Neural cell (in vitro differentiated cells): Measurements from ENCODE around the gene ZNF503. TPM values are rescaled to one million over a fixed set of nuclear protein-coding genes. Genes with fewer than 3 reads are reported as not detected.

Experiments
- H2AFZ ChIP-seq: fragments of 200-600, 300-800 bp; sonication (generic), shearing (Covaris generic); 2 replicates; pipeline ENCODE4 v1.6.0; 2014; ENCODE audit warnings: low read depth, mild to moderate bottlenecking, antibody characterized with exemption, low read length, moderate library complexity
- H3F3A ChIP-seq: fragments of 200-600 bp; shearing (Covaris generic); 2 replicates; pipeline ENCODE4 v1.6.1; 2016; ENCODE audit warnings: mild to moderate bottlenecking, moderate library complexity, mixed read lengths, antibody characterized with exemption, low read length; ENCODE audit not compliant: insufficient read depth, poor library complexity, severe bottlenecking
- H3K27ac ChIP-seq: fragments of 200-600, 300-800 bp; sonication (generic), shearing (Covaris generic); 2 replicates; pipeline ENCODE4 v1.5.1; 2014; ENCODE audit warnings: mild to moderate bottlenecking, low read length, moderate library complexity
- H3K27me3 ChIP-seq: fragments of 300-800, 200-600 bp; sonication (generic), shearing (Covaris generic); 2 replicates; pipeline ENCODE4 v1.6.0; 2014; ENCODE audit warnings: mild to moderate bottlenecking, low read depth, low read length, moderate library complexity; ENCODE audit not compliant: insufficient read depth
- H3K36me3 ChIP-seq: fragments of 300-800, 200-600 bp; sonication (generic), shearing (Covaris generic); 2 replicates; pipeline ENCODE4 v1.5.1; 2014; ENCODE audit warnings: mild to moderate bottlenecking, antibody characterized with exemption, low read length, moderate library complexity; ENCODE audit not compliant: insufficient read depth
- H3K4me2 ChIP-seq: fragments of 300-800, 200-600 bp; sonication (generic), shearing (Covaris generic); 2 replicates; pipeline ENCODE4 v1.6.0; 2014; ENCODE audit warnings: mild to moderate bottlenecking, low read length
- H3K4me3 ChIP-seq: fragments of 300-800, 200-600 bp; sonication (generic), shearing (Covaris generic); 2 replicates; pipeline ENCODE4 v1.5.1; 2014; ENCODE audit warnings: mild to moderate bottlenecking, low read length, moderate library complexity
- H3K79me2 ChIP-seq: fragments of 200-600 bp; shearing (Covaris generic); replicated peaks from 2 replicates; pipeline ENCODE4 v1.6.0; 2014; ENCODE audit warnings: mild to moderate bottlenecking, low read length, moderate library complexity; ENCODE audit not compliant: insufficient read depth
- H3K9ac ChIP-seq: fragments of 300-800, 200-600 bp; sonication (generic), shearing (Covaris generic); 2 replicates; pipeline ENCODE4 v1.6.1; 2016; ENCODE audit warnings: mild to moderate bottlenecking, low read length, mixed read lengths
- H3K9me2 ChIP-seq: fragments of 200-600 bp; shearing (Covaris generic); 2 replicates; pipeline ENCODE4 v1.6.1; 2016; ENCODE audit warnings: mild to moderate bottlenecking, low read length, mixed read lengths; ENCODE audit not compliant: insufficient read depth
- H3K9me3 ChIP-seq: fragments of 200-600, 300-800 bp; sonication (generic), shearing (Covaris generic); 2 replicates; pipeline ENCODE4 v1.6.1; 2016; ENCODE audit warnings: mild to moderate bottlenecking, mixed run types, low read length, moderate library complexity, mixed read lengths
- H4K20me1 ChIP-seq: fragments of 200-600 bp; shearing (Covaris generic); 2 replicates; pipeline ENCODE4 v1.6.1; 2016; ENCODE audit warnings: mild to moderate bottlenecking, mixed run types; ENCODE audit not compliant: insufficient read depth
- EP300 ChIP-seq: fragments of 450-650 bp; conservative IDR thresholded peaks from 2 replicates; pipeline ENCODE4 v1.6.1; 2014; ENCODE audit warnings: antibody characterized with exemption, mild to moderate bottlenecking, moderate library complexity; ENCODE audit not compliant: poor library complexity, severe bottlenecking
- EZH2 ChIP-seq: fragments of 200-600, 300-800 bp; shearing (Covaris generic), sonication (generic); IDR thresholded peaks from 2 replicates; pipeline ENCODE4 v1.6.1; 2014; ENCODE audit warnings: antibody characterized with exemption, low read length, borderline replicate concordance, mild to moderate bottlenecking; ENCODE audit not compliant: insufficient read depth, poor library complexity, severe bottlenecking
- MXI1 ChIP-seq: fragments of 450-650 bp; conservative IDR thresholded peaks from 2 replicates; pipeline ENCODE4 v1.6.1; 2014; ENCODE audit warnings: antibody characterized with exemption, mild to moderate bottlenecking; ENCODE audit not compliant: poor library complexity, severe bottlenecking
- POLR2AphosphoS5 ChIP-seq: IDR thresholded peaks from 2 replicates; pipeline ENCODE4 v1.6.1; 2012
- RAD21 ChIP-seq: fragments of 450-650 bp; conservative IDR thresholded peaks from 2 replicates; pipeline ENCODE4 v1.6.1; 2014; ENCODE audit warnings: antibody characterized with exemption, mild to moderate bottlenecking, moderate library complexity
- SMC3 ChIP-seq: fragments of 450-650 bp; conservative IDR thresholded peaks from 2 replicates; pipeline ENCODE4 v1.6.1; 2014; ENCODE audit warnings: antibody characterized with exemption, mild to moderate bottlenecking, moderate library complexity; ENCODE audit not compliant: poor library complexity
- TAF1 ChIP-seq: IDR thresholded peaks from 2 replicates; pipeline ENCODE4 v1.6.1; 2012; ENCODE audit warnings: low read depth
- polyA plus RNA-seq: library from polyadenylated mRNA; depleted of rRNA; stranded (reverse); fragments of >200 nt; gene quantifications from 2 replicates; pipeline ENCODE4 v1.2.3, GENCODE V29; 2014
- TF ChIP-seq, protein P1 (sequence below): fragments of 450-650 bp; IDR thresholded peaks from 2 replicates; pipeline ENCODE4 v1.5.1; 2014; ENCODE audit warnings: antibody characterized with exemption, mild to moderate bottlenecking, moderate library complexity; ENCODE audit not compliant: poor library complexity, severe bottlenecking
- TF ChIP-seq, protein P2 (sequence below): IDR thresholded peaks from 2 replicates; pipeline ENCODE4 v1.6.1; 2012; ENCODE audit warnings: borderline replicate concordance

ZNF503 gene
- polyA plus RNA-seq, 1 donor from 2014 or later = 41.4 TPM

- Histone ChIP-seq H3K79me2 (no peaks in the 10 kb centered on the region), H3K9me3 (no peaks in the 10 kb centered on the region), H3K9me2 (no peaks in the 10 kb centered on the region), H3K27ac (no peak overlapping the region), H2AFZ (no peak overlapping the region), H4K20me1 (no peaks in the 10 kb centered on the region), H3K4me3 (no peak overlapping the region), H3K9ac (no peak overlapping the region), H3K36me3 (no peaks in the 10 kb centered on the region), H3K4me2 (no peak overlapping the region), H3F3A (no peaks in the 10 kb centered on the region), H3K27me3 (peaks cover 41% of the 10 kb centered on the region)
- TF ChIP-seq EZH2 = no peak
- TF ChIP-seq, protein P1, sequence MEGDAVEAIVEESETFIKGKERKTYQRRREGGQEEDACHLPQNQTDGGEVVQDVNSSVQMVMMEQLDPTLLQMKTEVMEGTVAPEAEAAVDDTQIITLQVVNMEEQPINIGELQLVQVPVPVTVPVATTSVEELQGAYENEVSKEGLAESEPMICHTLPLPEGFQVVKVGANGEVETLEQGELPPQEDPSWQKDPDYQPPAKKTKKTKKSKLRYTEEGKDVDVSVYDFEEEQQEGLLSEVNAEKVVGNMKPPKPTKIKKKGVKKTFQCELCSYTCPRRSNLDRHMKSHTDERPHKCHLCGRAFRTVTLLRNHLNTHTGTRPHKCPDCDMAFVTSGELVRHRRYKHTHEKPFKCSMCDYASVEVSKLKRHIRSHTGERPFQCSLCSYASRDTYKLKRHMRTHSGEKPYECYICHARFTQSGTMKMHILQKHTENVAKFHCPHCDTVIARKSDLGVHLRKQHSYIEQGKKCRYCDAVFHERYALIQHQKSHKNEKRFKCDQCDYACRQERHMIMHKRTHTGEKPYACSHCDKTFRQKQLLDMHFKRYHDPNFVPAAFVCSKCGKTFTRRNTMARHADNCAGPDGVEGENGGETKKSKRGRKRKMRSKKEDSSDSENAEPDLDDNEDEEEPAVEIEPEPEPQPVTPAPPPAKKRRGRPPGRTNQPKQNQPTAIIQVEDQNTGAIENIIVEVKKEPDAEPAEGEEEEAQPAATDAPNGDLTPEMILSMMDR = no peak
- no peak for TF ChIP-seq MXI1
- TF ChIP-seq SMC3 = no peak
- no peak for TF ChIP-seq EP300
- no peak for TF ChIP-seq TAF1
- TF ChIP-seq, protein P2, sequence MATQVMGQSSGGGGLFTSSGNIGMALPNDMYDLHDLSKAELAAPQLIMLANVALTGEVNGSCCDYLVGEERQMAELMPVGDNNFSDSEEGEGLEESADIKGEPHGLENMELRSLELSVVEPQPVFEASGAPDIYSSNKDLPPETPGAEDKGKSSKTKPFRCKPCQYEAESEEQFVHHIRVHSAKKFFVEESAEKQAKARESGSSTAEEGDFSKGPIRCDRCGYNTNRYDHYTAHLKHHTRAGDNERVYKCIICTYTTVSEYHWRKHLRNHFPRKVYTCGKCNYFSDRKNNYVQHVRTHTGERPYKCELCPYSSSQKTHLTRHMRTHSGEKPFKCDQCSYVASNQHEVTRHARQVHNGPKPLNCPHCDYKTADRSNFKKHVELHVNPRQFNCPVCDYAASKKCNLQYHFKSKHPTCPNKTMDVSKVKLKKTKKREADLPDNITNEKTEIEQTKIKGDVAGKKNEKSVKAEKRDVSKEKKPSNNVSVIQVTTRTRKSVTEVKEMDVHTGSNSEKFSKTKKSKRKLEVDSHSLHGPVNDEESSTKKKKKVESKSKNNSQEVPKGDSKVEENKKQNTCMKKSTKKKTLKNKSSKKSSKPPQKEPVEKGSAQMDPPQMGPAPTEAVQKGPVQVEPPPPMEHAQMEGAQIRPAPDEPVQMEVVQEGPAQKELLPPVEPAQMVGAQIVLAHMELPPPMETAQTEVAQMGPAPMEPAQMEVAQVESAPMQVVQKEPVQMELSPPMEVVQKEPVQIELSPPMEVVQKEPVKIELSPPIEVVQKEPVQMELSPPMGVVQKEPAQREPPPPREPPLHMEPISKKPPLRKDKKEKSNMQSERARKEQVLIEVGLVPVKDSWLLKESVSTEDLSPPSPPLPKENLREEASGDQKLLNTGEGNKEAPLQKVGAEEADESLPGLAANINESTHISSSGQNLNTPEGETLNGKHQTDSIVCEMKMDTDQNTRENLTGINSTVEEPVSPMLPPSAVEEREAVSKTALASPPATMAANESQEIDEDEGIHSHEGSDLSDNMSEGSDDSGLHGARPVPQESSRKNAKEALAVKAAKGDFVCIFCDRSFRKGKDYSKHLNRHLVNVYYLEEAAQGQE = no peak
- no peak for TF ChIP-seq RAD21
- TF ChIP-seq POLR2AphosphoS5 = no peak
Observed at GRCh38 chr10:75432176-75432575, 30.6 kb upstream of the ZNF503 start.

- Histone ChIP-seq H3F3A (no peaks in the 10 kb centered on the region), H3K79me2 (no peaks in the 10 kb centered on the region), H4K20me1 (no peaks in the 10 kb centered on the region), H3K9me2 (no peaks in the 10 kb centered on the region), H3K9me3 (no peaks in the 10 kb centered on the region), H3K4me3 (peak within 1 kb of the TSS; percentile 34), H3K27ac (no peak within 1 kb of the TSS), H3K4me2 (no peak within 1 kb of the TSS), H3K9ac (no peak within 1 kb of the TSS), H3K36me3 (no peaks in the 10 kb centered on the region), H3K27me3 (peaks cover 41% of the 10 kb centered on the region), H2AFZ (no peak within 1 kb of the TSS)
- TF ChIP-seq TAF1 (no peak), EZH2 (no peak), MXI1 (no peak)
- TF ChIP-seq, protein P2 = no peak
Observed at GRCh38 chr10:75431180-75432111, 29.9 kb upstream of the ZNF503 start, which contains the start of gene LRMDA. Gene LRMDA (plus strand): TSS chr10:75431624.
